K562 (cell line): ENCODE results near the gene HMGN1. TPM values are rescaled to one million over a fixed set of nuclear protein-coding genes. Genes with fewer than 3 reads are reported as not detected.
A peak's percentile ranks its signal among the peaks of the same experiment; 100 is the strongest.

Source experiments
- BRF1 ChIP-seq: IDR thresholded peaks from 3 replicates; pipeline ENCODE4 v1.6.1; 2011; ENCODE audit warnings: borderline replicate concordance, mild to moderate bottlenecking; ENCODE audit not compliant: insufficient read length; ENCODE audit errors: extremely low read depth
- ERF ChIP-seq: fragments of 450-650 bp; formaldehyde crosslinking; IDR thresholded peaks from 2 replicates; pipeline ENCODE4 v1.4.0; 2020; ENCODE audit warnings: mild to moderate bottlenecking, mixed read lengths
- MNT ChIP-seq, 2 experiments: fragments of 450-650 bp; conservative IDR thresholded peaks; 2 replicates each; pipeline ENCODE4 v1.6.1; 2017; ENCODE audit warnings: mild to moderate bottlenecking in 2 of 2, moderate library complexity in 2 of 2
- RBBP5 ChIP-seq: fragments of 200-600 bp; sonication (generic); IDR thresholded peaks from 2 replicates; pipeline ENCODE4 v1.6.1; 2012; ENCODE audit warnings: borderline replicate concordance, mild to moderate bottlenecking, low read length, control low read depth, inconsistent platforms; ENCODE audit not compliant: insufficient read depth, poor library complexity, severe bottlenecking
- RBM15 ChIP-seq: fragments of 200-400 bp; formaldehyde crosslinking; IDR thresholded peaks from 2 replicates; pipeline ENCODE4 v1.6.1; 2018; ENCODE audit warnings: mild to moderate bottlenecking, low read length, moderate library complexity; ENCODE audit not compliant: insufficient read depth
- RBM22 ChIP-seq: fragments of 200-400 bp; formaldehyde crosslinking; IDR thresholded peaks from 2 replicates; pipeline ENCODE4 v1.6.1; 2018; ENCODE audit warnings: low read length, low read depth; ENCODE audit not compliant: poor library complexity, severe bottlenecking
- TGIF2 ChIP-seq: sonication (generic); formaldehyde crosslinking; IDR thresholded peaks from 2 replicates; pipeline ENCODE4 v1.8.1; 2022; ENCODE audit warnings: mild to moderate bottlenecking, missing genetic modification reagents, moderate library complexity
- ZBED1 ChIP-seq: IDR thresholded peaks from 2 replicates; pipeline ENCODE4 v1.6.1; 2014
- ZBTB2 ChIP-seq: fragments of 450-650 bp; IDR thresholded peaks from 2 replicates; pipeline ENCODE4 v1.6.1; 2016; ENCODE audit warnings: antibody characterized with exemption
- ZNF121 ChIP-seq: sonication (generic); formaldehyde crosslinking; conservative IDR thresholded peaks from 2 replicates; pipeline ENCODE4 v1.8.0; 2022; ENCODE audit warnings: missing genetic modification reagents
- ZNF407 ChIP-seq: fragments of 450-650 bp; IDR thresholded peaks from 2 replicates; pipeline ENCODE4 v1.6.1; 2016; ENCODE audit warnings: low read depth
- polyA plus RNA-seq, 8 experiments: library from polyadenylated mRNA; depleted of rRNA in 4 of 8; stranded (reverse) in 5 of 8; unstranded in 3 of 8; fragments of >200 nt; fragmentation: Nextera tagmentation in 2 of 8; fragmentation: Illumina TruSeq in 1 of 8; extraction: Ambion mirVana in 2 of 8; extraction: Trizol in 1 of 8; gene quantifications; 2 replicates each; pipeline versions ENCODE4 v1.2.1 to v1.2.3, GENCODE V29; 2011 to 2014; ENCODE audit warnings: inconsistent platforms in 1 of 8, missing spikeins in 1 of 8
- total RNA-seq, 7 experiments: library from RNA; depleted of rRNA in 6 of 7; stranded (reverse); fragments of >200 nt in 6 of 7; fragmentation: Illumina TruSeq in 2 of 7; extraction: Trizol in 2 of 7; gene quantifications; 2 replicates each; pipeline versions ENCODE4 v1.2.1 to v1.2.3, GENCODE V29; 2011 to 2021; ENCODE audit warnings: low replicate concordance in 1 of 7

Gene HMGN1
- total and polyA plus RNA-seq, 9 of the 15 experiments (the other 6 are each of a cell fraction or from before 2014, with no cell fraction given), result 124 to 626 (median 498) TPM

GRCh38 chr21:39314143-39315027, 34.5 kb downstream of the HMGN1 start (continued):
- TF ChIP-seq MNT (conservative IDR thresholded peaks at IDR 0.05) (no peak), TGIF2 (CRISPR knock-in tag) (0 out of 2 replicates have a peak, but pooled peaks have one; percentile 1), RBM15 (no peak), ZNF121 (CRISPR knock-in tag) (no peak), ZBED1 (no peak), ZBTB2 (no peak), ERF (peak; percentile 22; the same call in 1 of the 2 replicates), ZNF407 (no peak), RBM22 (peak; percentile 5), RBBP5 (peak; percentile 73), BRF1 (no peak)
